GM04504 (cell line): ENCODE results near the gene PDE3B.
"Not testable (repeated sequence)": the region's sequence is repeated elsewhere in the genome, so short reads cannot be mapped to it uniquely, and the experiment has no call there.

ENCODE experiments used
- DNase-seq: peaks from one replicate; pipeline ENCODE4 v3.0.0-alpha.2; 2012; ENCODE audit warnings: low read depth

PDE3B gene

DNA sequence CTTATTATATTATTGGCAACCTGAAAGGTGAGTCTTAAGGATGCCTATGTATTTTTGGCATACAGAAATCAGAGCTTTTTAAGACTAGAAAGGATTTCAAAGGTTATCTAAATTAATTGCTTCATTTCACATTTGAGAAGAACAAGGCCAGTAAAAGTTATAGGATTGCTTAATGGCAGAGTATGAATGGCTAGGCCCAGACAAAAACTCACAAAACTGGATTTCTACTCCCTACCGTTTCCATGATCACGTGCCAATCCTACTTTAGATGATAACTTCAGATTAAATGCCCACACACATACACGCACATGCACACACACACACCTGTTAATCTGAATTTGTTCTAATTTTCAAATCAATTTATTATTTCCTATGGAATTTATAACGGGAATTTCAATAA lies 1.8 kb upstream of the PDE3B start:
- no peak for DNase-seq

DNA sequence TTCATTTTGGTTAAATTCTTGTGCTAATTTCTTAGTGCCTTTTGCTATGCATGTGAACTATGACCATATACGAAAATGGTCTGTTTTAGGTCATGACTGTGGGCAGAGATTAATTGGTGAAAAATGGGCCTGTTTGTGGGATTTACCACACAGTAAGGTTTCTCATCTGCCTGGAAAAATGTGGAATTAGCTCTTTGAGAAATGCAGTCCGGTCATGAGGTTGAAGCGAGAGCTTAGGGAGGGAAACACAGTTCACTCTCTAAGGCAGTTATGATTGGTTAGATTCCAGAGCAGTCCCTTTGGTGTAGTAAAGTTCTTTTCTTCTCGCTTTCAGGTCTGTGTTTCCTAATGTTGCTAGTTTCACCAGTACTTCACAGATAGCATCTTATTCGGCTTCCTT lies 1.2 kb upstream of the PDE3B start:
- no peak for DNase-seq

DNA sequence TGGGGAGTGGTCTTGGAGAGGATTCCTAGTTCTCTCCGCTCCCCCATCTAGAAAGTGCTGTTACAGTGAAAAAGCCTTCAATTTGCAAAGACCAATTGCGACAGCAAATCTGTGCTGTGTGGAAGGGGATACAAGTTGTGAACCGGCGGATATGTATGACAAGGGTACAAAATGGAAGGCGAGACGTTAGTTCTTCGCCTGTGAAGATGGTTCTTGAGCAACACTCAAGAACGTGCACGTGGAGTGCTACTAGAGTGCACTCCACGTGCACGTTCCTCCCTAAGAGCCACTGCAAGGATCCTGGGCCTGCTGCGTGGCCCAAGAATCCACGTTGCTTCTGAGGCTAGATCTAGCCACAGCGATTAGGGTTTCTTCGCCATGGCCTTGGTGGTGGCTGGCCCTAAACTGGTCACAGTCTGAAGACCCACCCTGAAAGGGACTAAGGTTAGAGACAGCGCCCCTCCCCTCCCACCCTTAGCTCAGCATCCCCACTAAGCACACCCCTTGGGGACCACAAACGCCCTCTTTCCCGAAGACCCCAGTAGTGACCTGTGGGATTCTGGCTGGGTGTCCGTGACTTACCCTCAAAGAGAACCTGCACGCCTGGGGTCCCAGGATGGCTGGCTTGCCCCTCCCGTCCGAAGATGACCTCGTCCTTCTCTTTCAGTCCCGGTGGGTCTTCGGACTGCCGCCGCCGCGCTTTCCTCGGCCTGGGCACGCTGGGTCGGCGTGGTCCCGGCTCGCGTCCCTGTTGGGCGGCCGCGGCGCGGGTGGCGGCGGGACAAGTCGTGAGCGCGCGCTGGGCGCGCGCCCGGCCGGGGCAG lies 519 bp upstream of the PDE3B start:
- DNase-seq, result no peak

DNA sequence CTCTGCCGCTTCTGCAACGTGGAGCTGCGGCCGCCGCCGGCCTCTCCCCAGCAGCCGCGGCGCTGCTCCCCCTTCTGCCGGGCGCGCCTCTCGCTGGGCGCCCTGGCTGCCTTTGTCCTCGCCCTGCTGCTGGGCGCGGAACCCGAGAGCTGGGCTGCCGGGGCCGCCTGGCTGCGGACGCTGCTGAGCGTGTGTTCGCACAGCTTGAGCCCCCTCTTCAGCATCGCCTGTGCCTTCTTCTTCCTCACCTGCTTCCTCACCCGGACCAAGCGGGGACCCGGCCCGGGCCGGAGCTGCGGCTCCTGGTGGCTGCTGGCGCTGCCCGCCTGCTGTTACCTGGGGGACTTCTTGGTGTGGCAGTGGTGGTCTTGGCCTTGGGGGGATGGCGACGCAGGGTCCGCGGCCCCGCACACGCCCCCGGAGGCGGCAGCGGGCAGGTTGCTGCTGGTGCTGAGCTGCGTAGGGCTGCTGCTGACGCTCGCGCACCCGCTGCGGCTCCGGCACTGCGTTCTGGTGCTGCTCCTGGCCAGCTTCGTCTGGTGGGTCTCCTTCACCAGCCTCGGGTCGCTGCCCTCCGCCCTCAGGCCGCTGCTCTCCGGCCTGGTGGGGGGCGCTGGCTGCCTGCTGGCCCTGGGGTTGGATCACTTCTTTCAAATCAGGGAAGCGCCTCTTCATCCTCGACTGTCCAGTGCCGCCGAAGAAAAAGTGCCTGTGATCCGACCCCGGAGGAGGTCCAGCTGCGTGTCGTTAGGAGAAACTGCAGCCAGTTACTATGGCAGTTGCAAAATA lies 816 bp downstream of the PDE3B start:
- DNase-seq, result no peak

DNA sequence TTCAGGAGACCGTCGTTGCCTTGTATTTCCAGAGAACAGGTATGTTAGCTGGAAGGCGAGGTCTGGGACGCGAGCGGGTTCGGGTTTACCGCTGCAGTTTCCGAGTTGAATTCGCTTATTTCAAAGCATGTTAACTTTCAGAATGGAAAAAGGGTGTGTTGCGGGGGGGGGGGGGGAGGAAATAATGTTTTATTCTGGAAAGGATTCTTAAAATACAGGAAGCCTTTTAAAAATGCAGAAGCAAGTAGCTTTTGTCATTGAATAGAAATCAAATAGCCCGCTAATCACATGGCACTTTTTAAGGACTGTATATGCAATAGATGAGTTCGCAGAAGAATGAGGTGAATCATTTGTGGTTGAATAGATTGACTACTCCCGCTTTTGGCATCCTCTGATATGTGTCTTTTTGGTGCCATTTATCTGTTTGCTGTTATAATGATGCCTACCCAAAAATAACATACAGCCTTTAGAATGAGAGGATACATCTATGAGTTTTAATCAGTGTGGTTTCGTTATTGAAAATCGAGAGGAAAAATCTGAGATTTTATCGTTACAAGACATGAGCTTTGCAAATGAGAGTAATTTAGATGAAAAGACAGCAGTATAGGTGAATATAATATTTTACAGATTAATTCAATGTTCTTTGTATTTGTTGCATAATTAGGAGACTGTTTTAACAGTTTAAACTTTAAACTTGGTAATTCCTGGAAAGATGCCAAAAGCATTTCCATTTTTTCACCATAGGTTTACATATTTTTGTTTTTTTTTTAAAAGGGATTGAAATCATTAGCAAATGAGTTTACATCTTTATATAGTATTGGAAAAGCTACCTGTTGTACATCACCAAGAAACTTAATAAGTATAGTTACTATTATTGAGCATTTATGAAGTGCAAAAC lies 1.7 kb downstream of the PDE3B start:
- DNase-seq, result no peak

DNA sequence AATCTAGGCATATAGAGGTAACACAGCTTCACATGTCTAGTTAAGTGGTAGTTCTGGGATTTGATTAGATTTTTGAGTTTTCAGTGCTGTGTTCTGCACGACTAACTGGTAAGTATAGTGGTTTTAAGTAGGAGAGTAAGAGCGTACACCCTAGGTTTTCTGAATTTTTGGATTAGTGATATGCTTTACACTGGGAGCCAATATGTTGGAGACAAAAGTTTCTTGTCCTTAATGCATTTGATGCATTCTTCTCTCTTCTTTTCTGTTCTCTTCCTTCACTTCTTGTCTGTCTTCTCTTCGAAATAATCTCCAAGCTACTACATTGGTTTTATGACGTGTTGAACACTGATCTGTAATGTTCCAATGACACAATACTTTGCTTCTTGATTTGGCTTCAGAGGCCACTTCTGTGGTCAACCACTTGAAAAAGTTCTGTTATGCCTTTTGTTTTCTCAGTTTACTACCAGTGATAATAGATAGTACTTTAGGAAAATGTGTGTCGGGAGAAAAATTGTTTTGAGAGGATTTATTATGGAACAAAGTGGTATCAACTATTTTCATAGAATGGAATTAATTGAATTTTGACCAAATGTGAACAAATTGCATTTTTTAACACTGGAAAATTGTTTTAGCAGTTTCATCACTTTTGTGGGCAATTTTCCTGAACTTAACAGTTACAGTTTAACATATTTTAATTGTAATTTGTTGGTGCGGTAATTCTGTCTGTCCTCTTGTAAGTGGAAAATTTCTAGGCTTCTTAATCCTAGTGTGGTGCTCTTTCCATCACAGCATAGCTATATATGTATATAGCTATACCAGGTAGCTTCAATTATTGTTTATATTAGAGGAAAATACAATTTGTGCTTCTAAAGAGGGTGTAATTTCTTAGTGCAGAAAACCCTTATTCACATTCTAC lies 2.6 kb downstream of the PDE3B start:
- no peak for DNase-seq

DNA sequence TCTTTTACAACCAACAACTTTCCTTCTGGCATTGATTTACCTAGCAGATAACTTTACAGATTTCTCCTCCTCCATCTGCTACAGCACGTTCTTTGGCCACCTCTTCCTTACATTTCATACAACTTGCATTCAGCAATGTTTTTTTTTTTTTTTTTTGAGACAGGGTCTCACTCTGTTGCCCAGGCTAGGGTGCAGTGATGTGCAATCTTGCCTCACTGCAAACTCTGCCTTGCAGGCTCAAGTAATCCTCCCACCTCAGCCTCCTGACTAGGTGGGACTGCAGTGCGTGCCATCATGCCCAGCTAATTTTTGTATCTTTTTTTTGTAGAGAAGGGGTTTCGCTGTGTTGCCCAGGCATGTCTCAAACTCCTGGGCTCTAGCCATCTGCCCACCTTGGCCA lies 6.5 kb downstream of the PDE3B start:
- no peak for DNase-seq

DNA sequence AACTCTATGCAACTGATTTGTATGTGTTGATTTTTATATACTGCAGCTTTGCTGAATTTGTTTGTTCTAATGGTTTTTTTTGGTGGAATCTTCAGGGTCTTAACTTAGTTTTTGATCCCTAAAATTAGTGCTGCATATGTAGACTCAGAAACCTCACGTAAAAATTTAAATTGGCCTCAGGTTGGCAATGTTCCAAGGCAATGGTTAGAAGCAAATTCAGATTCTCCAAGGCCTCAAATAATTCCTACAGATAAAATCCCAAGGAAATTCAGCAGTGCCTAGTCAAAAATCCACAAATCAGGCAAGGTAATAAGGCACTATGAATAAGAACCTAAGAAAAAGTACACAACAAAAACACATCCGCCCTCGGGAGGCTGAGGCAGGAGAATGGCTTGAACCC lies 9.5 kb downstream of the PDE3B start:
- DNase-seq, result no peak

DNA sequence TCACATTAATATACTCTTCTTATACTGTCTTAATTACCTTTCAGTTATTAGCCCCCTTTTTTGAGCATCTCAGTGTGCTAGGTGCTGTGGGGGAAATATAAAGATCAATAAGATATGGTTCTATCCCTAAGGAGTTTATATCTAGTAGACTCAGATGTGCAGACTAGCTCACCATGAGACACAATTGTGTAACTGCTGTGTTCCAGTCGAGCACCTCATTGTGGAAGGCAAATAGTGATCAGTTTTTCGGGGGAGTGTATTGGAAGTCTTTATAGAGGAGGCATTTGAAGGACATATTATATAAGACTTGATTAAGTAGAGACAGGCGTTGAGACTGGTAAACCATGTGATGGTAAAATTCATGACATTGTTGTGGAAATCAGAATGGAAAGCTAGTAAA lies 11.8 kb downstream of the PDE3B start:
- no peak for DNase-seq

DNA sequence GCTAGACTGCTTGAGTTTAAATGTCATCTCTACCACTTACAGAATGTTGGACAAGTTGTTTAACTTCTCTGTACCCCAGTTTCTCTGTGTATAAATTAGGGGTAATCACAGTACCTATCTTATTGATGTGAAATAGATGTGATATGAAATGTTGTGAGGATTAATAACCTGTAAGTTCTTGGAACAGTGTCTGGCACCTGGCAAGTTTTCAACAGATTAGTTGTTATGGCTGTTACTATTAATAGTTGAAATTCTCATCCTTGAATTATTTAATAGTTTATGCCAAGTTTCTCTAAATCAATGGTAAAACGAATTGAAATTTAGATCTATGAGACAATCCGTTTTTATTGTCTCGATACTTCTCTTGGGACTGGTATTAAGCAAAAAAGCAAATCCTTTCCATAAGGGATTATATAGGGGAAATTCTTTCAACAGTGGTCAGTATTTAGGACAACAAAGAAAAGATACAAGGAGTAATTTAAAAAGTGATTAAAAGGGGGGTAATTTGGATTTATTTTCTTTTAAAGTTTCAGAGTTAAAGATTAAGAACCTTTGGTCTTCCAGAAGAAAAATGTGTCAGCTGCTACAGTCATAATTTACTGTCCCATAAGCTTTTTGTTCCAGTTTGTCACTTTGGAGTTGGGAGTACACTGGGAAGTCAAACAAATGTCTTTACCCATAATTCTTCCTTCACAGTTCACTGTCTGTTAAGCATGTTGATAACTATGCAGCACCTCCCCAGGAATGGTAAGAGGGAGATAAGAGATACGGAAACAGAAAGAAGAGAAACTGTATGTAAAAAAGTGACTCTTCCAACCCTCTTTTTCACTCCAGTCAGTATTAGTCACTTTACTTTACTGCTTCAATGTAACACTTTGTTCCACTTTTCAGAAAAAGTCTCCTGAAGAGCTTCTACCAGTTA lies 13.2 kb downstream of the PDE3B start:
- no peak for DNase-seq

DNA sequence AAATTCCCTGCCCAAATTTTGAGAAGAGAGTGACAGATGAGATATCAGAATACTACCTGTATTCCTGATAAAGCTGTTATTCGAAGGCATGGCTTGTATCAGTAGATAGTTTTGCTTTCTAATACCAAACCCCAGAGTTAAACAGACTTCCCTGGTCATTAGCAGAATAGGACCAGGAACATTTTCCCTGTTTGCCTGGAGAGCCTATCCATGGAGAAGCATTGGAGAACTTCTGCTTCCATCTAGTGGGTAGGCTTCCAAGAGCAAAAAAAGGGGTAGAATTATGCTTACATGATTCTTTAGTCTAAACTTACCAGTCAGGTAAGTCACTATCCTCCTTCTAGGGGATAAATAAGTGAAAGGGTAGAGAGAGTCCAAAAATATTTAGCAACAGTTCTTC lies 14.2 kb downstream of the PDE3B start:
- no peak for DNase-seq

DNA sequence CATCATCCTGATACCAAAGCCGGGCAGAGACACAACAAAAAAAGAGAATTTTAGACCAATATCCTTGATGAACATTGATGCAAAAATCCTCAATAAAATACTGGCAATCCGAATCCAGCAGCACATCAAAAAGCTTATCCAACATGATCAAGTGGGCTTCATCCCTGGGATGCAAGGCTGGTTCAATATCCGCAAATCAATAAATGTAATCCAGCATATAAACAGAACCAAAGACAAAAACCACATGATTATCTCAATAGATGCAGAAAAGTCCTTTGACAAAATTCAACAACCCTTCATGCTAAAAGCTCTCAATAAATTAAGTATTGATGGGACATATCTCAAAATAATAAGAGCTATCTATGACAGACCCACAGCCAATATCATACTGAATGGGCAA lies 21.3 kb downstream of the PDE3B start:
- DNase-seq, result not testable (repeated sequence)

DNA sequence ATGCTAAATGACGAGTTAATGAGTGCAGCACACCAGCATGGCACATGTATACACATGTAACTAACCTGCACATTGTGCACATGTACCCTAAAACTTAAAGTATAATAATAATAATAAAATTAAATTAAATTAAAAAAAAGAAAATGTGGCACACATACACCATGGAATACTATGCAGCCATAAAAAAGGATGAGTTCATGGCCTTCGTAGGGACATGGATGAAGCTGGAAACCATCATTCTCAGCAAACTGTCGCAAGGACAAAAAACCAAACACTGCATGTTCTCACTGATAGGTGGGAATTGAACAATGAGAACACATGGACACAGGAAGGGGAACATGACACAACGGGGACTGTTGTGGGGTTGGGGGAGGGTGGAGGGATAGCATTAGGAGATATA lies 23.7 kb downstream of the PDE3B start:
- DNase-seq, result not testable (repeated sequence)

DNA sequence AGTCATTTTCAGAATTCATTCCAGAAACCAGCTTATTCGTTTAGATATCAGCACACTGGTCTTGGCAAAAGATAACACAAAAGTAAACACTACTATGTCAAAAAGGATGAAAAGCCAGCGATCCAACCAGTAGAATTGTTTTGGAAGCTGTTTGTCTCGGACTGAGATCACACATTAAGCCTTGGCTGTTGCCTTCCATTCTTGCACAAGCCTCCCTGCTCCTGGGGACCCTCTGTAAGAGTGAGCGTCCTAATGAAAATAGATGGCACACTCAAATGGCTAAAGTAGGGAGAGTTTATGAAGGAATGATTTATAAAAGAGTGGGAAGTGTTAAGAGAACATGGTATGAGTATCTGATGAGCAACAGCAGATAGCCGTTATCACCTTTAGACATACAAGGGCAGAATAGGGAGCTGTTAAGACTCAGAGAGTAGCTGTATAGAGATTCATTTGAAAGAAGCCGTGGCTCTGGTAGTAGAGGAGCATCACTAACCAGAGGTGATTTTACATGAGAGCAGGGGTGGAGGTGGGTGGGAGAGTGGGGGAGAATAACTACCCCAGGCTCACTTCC lies 25.2 kb downstream of the PDE3B start:
- no peak for DNase-seq

DNA sequence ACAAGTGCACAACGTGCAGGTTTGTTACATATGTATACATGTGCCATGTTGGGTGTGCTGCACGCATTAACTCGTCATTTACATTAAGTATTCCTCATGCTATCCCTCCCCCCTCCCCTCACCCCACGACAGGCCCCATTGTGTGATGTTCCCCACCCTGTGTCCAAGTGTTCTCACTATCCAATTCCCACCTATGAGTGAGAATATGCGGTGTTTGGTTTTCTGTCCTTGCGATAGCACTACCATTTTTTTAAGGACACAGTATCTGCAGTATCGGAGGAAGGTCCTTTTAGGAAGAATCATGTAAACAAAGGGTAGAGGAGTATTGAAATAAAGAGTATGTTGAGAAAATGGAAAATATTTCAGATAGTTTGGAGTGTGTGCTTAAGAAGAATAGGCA lies 25.9 kb downstream of the PDE3B start:
- no peak for DNase-seq

DNA sequence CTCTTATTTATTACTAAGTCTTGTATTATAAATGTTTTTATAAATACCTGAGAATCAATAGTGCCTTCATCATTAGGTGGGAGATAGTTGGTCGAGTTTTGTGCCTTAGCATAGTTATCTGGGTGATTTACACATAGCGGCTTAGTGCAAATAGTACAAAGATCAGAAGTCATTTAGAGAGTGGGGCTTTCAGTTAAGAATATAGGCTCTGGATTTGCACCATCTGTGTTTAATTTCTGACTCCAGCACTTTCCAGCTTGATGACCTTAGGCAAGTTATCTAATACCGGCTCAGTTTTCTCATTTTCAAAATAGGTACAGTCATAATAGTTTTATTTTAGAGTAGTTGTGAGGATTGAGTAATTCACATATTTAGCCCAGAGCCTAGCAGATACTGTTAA lies 26.4 kb downstream of the PDE3B start:
- no peak for DNase-seq

DNA sequence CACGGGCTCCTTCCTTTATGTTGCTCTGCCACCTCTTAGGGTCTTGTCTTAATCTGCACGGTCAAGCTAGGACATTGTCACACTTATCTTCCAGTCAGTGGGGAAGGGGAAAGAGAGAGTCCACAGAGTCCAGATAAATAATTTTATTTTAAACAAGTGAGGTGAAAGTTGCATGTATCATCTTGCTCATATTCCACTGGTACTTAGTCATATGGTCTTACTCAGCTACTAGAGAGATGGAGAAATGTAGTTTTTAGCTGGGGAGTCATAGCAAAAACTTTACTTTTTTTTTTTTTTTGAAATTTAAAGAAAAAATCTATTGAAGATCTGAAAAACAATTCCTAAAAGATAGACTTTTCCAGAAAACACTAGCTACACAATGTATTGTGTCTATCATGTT lies 29.0 kb downstream of the PDE3B start:
- no peak for DNase-seq

DNA sequence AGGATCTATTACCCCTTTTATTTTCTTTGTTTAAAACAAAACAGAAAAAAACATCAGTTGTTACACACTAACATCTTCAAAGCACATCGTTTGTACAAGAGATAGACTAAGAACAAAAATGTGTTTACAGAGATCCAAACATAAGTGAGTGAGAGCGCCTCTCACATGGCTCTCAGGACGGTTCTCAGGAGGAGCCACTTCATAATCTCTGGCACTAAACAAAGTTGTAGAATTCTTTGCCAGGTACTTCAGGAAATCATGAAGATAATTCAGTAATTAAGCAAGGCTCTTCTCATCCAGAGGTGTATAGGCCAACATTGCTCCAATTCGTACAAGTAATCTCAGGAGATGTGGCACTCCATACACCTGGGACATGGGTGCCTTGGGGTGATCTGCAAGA lies 29.8 kb downstream of the PDE3B start:
- no peak for DNase-seq

DNA sequence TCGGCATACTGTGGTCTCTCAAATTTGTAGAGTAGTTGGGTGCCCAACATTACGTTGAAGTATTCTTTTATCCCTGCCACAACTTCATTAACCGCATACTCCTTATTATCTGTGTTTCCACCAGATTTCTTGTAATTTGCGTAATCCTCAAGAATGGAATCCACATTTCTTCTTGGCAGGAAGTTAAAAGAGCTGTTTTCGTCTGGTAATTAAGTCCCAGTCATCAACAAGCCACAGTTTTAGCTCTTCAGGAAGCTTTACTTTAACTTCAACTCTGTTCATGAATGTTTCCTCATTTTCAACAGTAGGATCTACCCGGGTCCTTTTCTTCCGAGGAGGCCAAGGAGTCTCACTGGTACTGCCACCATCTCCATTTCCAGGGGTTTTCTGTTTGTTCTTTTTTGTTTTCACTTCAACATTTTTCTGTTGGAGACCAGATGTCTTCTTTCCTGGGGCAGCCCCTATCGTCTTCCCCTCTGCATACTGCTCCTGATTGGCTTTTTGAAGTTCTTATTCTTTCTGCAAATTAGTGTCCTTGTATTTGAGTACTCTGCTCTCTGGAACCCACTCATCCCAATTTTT lies 30.3 kb downstream of the PDE3B start:
- DNase-seq, result no peak

DNA sequence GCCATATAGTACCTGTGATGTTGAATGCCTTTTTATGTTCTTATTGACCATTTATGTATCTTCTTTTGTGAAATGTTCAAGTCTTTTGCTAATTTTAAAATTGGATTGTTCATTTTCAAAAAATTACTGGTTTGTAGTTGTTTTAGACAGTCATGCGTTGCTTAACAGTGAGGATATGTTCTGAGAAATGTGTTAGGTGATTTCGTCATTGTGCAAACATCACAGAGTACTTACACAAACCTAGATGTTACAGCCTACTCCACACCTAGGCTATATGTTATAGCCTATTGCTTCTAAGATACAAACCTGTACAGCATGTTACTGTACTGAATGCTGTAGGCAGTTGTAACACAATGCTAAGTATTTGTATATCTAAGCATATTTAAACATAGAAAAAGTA lies 32.5 kb downstream of the PDE3B start:
- no peak for DNase-seq
